GM12878 (cell line): ENCODE data around the gene THADA. TPM values are rescaled to one million over a fixed set of nuclear protein-coding genes. Genes with fewer than 3 reads are reported as not detected.

Source experiments
- ATAC-seq: fragments of 200-7000 bp; cut with Tn5 transposase; 3 replicates; pipeline ENCODE4 v1.9.1; 2020; ENCODE audit warnings: mild to moderate bottlenecking, moderate library complexity
- BruUV-seq: library from RNA; stranded (reverse); fragments of 400-500 nt; replicated peaks from 2 replicates; lab custom pipeline; 2021; lab: Mats Ljungman, UMichigan
- CTCF ChIA-PET: fragments of 300-600 bp; sonication (Branson Sonifier 250); formaldehyde crosslinking; extraction: SDS; loops from one replicate; lab custom pipeline; 2021; ENCODE audit warnings: inconsistent platforms; lab: Yijun Ruan, JAX
- POLR2A ChIA-PET: fragments of 350-600 bp; formaldehyde crosslinking; extraction: SDS; loops from one replicate; lab custom pipeline; 2021; ENCODE audit warnings: inconsistent platforms; lab: Charles Lee
- RAD21 ChIA-PET: fragments of 300-600 bp; sonication (Branson Sonifier 250); formaldehyde crosslinking; loops from one replicate; lab custom pipeline; 2023; ENCODE audit warnings: antibody characterized with exemption; ENCODE audit not compliant: unreplicated experiment; lab: Charles Lee
- SMC1A ChIA-PET: fragments of 300-600 bp; sonication (Branson Sonifier 250); formaldehyde crosslinking; loops from one replicate; lab custom pipeline; 2023; ENCODE audit not compliant: unreplicated experiment, uncharacterized antibody; lab: Charles Lee
- DNase-seq: peaks from one replicate; pipeline ENCODE4 v3.0.0-alpha.2; 2011; ENCODE audit warnings: low read depth, low spot score
- FAIRE-seq: peaks from 3 replicates; lab custom pipeline; 2011; peaks lifted over from hg19 to GRCh38; lab: Jason Lieb, UNC
- H2AFZ ChIP-seq: 2 replicates; pipeline ENCODE4 v1.6.0; 2011; ENCODE audit warnings: low read depth, low read length, control low read depth; ENCODE audit not compliant: control insufficient read depth
- H3K27ac ChIP-seq: 2 replicates; pipeline ENCODE4 v1.5.1; 2011; ENCODE audit warnings: control low read depth; ENCODE audit not compliant: control insufficient read depth, insufficient read depth
- H3K27me3 ChIP-seq, 2 experiments: replicated peaks in 1 of 2; 2 replicates each; pipeline versions ENCODE4 v1.6.0 to v1.6.1; 2011; ENCODE audit warnings: low read length in 1 of 2; ENCODE audit not compliant: control insufficient read depth in 2 of 2, insufficient read depth in 2 of 2
- H3K36me3 ChIP-seq, 2 experiments: 2 replicates each; pipeline ENCODE4 v1.5.1; 2011; ENCODE audit warnings: low read length in 1 of 2; ENCODE audit not compliant: control insufficient read depth in 2 of 2, insufficient read depth in 2 of 2
- H3K4me1 ChIP-seq: 2 replicates; pipeline ENCODE4 v1.6.1; 2011; ENCODE audit warnings: mild to moderate bottlenecking, low read length, moderate library complexity, mixed read lengths; ENCODE audit not compliant: control insufficient read depth, insufficient read depth
- H3K4me2 ChIP-seq: 2 replicates; pipeline ENCODE4 v1.6.0; 2011; ENCODE audit warnings: control low read depth; ENCODE audit not compliant: control insufficient read depth, insufficient read depth
- H3K4me3 ChIP-seq: fragments of 200-600 bp; sonication (generic); 2 replicates; pipeline ENCODE4 v1.5.1; 2016
- H3K79me2 ChIP-seq: 2 replicates; pipeline ENCODE4 v1.6.0; 2011; ENCODE audit warnings: low read length; ENCODE audit not compliant: control insufficient read depth, insufficient read depth
- H3K9ac ChIP-seq: 2 replicates; pipeline ENCODE4 v1.8.0; 2011; ENCODE audit warnings: low read length, control low read depth, mixed read lengths; ENCODE audit not compliant: control insufficient read depth, insufficient read depth
- H3K9me3 ChIP-seq: replicated peaks from 3 replicates; pipeline ENCODE4 v1.5.1; 2011; ENCODE audit warnings: mild to moderate bottlenecking, low read length; ENCODE audit not compliant: control insufficient read depth, insufficient read depth
- H4K20me1 ChIP-seq: 2 replicates; pipeline ENCODE4 v1.6.0; 2011; ENCODE audit not compliant: control insufficient read depth, insufficient read depth
- EP300 ChIP-seq, 2 experiments: fragments of 150-350 bp in 1 of 2; IDR thresholded peaks; 2 replicates each; pipeline ENCODE4 v1.6.1; 2011 to 2012; ENCODE audit warnings: low read depth in 2 of 2, low read length in 2 of 2, borderline replicate concordance in 1 of 2, improper control_type of control experiment in 1 of 2, inconsistent platforms in 1 of 2; ENCODE audit not compliant: control insufficient read depth in 1 of 2
- SMARCA5 ChIP-seq: fragments of 450-650 bp; IDR thresholded peaks from 2 replicates; pipeline ENCODE4 v1.6.1; 2017; ENCODE audit warnings: mild to moderate bottlenecking
- ZZZ3 ChIP-seq: IDR thresholded peaks from 2 replicates; pipeline ENCODE4 v1.6.1; 2011; ENCODE audit warnings: low read depth; ENCODE audit not compliant: control insufficient read depth, insufficient read length
- WGBS: methylation state at CpG from one replicate; pipeline ENCODE4 v1.1.6; 2016; ENCODE audit warnings: low lambda C conversion rate; ENCODE audit not compliant: insufficient replicate concordance, insufficient coverage; ENCODE audit errors: missing lambda C conversion rate; 5-methylcytosine and 5-hydroxymethylcytosine counted together
- in situ Hi-C: fragments of 300-500 bp; cut with MboI; formaldehyde crosslinking; loops from 9 replicates; pipeline ENCODE4 v1.14.3; 2018; ENCODE audit warnings: mixed read lengths
- intact Hi-C: fragments of 100-400 bp; cut with micrococcal nuclease; formaldehyde crosslinking; loops from one replicate; pipeline ENCODE4 v1.14.2; 2022; ENCODE audit not compliant: unreplicated experiment
- polyA plus RNA-seq, 11 experiments: library from polyadenylated mRNA; depleted of rRNA in 4 of 11; unstranded in 6 of 11; stranded (reverse) in 5 of 11; fragments of >200 nt; fragmentation: Nextera tagmentation in 4 of 11; fragmentation: Illumina TruSeq in 1 of 11; extraction: Ambion mirVana in 4 of 11; extraction: Trizol in 1 of 11; gene quantifications; 1 replicate in 1 of 11; 2 replicates in 10 of 11; pipeline versions ENCODE4 v1.2.1 to v1.2.3, GENCODE V29; 2011 to 2016; ENCODE audit warnings: inconsistent platforms in 2 of 11, missing spikeins in 2 of 11, low read depth in 1 of 11
- total RNA-seq, 4 experiments: library from RNA; depleted of rRNA in 3 of 4; stranded (reverse); fragments of >200 nt in 3 of 4; fragmentation: Illumina TruSeq in 1 of 4; extraction: Trizol in 1 of 4; gene quantifications; 2 replicates each; pipeline versions ENCODE4 v1.2.1 to v1.2.3, GENCODE V29; 2013 to 2021
- TF ChIP-seq, protein P1 (sequence below): fragments of 450-650 bp; IDR thresholded peaks from 2 replicates; pipeline ENCODE4 v1.6.1; 2017; ENCODE audit warnings: mild to moderate bottlenecking, moderate library complexity

THADA gene
- total and polyA plus RNA-seq, 10 of the 15 experiments (the other 5 are each of a cell fraction or from before 2014, with no cell fraction given), result 14.6 to 33.2 (median 23.2) TPM

DNA sequence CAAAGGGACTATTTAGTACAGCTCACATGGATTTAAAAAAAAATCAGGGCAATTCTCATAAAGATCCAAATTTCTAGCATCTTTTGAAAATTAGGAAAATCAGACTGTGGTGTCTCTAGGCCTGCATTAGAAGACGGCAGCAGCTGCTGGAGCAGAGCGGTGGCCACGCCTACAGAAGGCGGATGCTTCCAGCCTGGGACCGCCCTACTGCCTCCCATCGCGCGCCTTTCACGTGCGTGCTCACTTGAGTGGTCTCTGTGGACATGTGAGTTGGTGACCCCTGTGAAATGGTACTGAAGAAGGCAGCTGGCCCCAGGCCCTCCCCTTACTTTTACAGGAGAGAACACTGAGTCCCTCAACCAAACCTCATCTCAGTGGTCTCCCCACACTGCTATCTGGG lies 354.3 kb downstream of the THADA start:
- BruUV-seq, result no TSS peak
- Histone ChIP-seq H3K4me3 (no peak overlapping the region), H4K20me1 (no peaks in the 10 kb centered on the region), H3K27me3 (no peaks in the 10 kb centered on the region), H3K36me3 (no peaks in the 10 kb centered on the region; a peak in 2 of 4 replicates), H3K9ac (no peak overlapping the region), H3K79me2 (no peaks in the 10 kb centered on the region), H3K27ac (no peak overlapping the region), H3K4me2 (no peak overlapping the region), H3K9me3 (no peaks in the 10 kb centered on the region), H2AFZ (no peak overlapping the region)
- WGBS, result 96% methylated on average over 10 of the region's 10 CpGs
- SMC1A ChIA-PET, result interaction anchor here (1.3 to 3.9 kb wide), 6 partner anchors 13 to 243 kb away, joined by 4 to 29 read pairs (median 7); no protein-coding TSS in a partner anchor
- DNase-seq (no peak), FAIRE-seq (no peak), ATAC-seq (no peak)
- POLR2A ChIA-PET, result no interaction called here
- in situ Hi-C loops, result no loop called here
- CTCF ChIA-PET, result interaction anchor here (0.6 to 6.4 kb wide), 4 partner anchors 12 to 319 kb away, joined by 3 to 43 read pairs (median 4); no protein-coding TSS in a partner anchor
- RAD21 ChIA-PET, result interaction anchor here (1.0 to 2.1 kb wide), 3 partner anchors 15 to 243 kb away, joined by 3 to 13 read pairs (median 3); partner anchors contain the start of gene ZFP36L2
- TF ChIP-seq ZZZ3 (no peak), SMARCA5 (no peak), EP300 (IDR thresholded peaks at IDR 0.05; ENCODE audit: borderline replicate concordance in 1 of 2, control insufficient read depth in 1 of 2, low read depth in 2 of 2, low read length in 2 of 2) (no peak)
- TF ChIP-seq, protein P1, sequence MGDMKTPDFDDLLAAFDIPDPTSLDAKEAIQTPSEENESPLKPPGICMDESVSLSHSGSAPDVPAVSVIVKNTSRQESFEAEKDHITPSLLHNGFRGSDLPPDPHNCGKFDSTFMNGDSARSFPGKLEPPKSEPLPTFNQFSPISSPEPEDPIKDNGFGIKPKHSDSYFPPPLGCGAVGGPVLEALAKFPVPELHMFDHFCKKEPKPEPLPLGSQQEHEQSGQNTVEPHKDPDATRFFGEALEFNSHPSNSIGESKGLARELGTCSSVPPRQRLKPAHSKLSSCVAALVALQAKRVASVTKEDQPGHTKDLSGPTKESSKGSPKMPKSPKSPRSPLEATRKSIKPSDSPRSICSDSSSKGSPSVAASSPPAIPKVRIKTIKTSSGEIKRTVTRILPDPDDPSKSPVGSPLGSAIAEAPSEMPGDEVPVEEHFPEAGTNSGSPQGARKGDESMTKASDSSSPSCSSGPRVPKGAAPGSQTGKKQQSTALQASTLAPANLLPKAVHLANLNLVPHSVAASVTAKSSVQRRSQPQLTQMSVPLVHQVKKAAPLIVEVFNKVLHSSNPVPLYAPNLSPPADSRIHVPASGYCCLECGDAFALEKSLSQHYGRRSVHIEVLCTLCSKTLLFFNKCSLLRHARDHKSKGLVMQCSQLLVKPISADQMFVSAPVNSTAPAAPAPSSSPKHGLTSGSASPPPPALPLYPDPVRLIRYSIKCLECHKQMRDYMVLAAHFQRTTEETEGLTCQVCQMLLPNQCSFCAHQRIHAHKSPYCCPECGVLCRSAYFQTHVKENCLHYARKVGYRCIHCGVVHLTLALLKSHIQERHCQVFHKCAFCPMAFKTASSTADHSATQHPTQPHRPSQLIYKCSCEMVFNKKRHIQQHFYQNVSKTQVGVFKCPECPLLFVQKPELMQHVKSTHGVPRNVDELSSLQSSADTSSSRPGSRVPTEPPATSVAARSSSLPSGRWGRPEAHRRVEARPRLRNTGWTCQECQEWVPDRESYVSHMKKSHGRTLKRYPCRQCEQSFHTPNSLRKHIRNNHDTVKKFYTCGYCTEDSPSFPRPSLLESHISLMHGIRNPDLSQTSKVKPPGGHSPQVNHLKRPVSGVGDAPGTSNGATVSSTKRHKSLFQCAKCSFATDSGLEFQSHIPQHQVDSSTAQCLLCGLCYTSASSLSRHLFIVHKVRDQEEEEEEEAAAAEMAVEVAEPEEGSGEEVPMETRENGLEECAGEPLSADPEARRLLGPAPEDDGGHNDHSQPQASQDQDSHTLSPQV, result no peak
- TF ChIP-seq, all 136 proteins: peak for 0
- H3K4me1 ChIP-seq, result peaks cover 17% of the 10 kb centered on the region
- intact Hi-C loops, result no loop called here
